Gastrocnemius medialis (tissue), 4 donors: ENCODE data around the gene LHCGR.

ENCODE experiments used
- CTCF ChIP-seq, 5 experiments: fragments of 450-650 bp in 3 of 5; fragments of 200-600 bp in 2 of 5; sonication (generic) in 2 of 5; IDR thresholded peaks in 4 of 5; conservative IDR thresholded peaks in 1 of 5; 1 replicate in 4 of 5; 2 replicates in 1 of 5; pipeline ENCODE4 v1.5.1; 2016 to 2019; ENCODE audit warnings: antibody characterized with exemption in 5 of 5, mild to moderate bottlenecking in 3 of 5, moderate library complexity in 3 of 5
- POLR2A ChIP-seq, 2 donors: fragments of 450-650 bp; IDR thresholded peaks; one replicate each; pipeline ENCODE4 v1.6.1; 2017; ENCODE audit warnings: antibody characterized with exemption in 2 of 2, mild to moderate bottlenecking in 2 of 2, moderate library complexity in 2 of 2

- no peak for TF ChIP-seq CTCF (IDR thresholded peaks at IDR 0.05 in 4 of 5, conservative IDR thresholded peaks at IDR 0.05 in 1 of 5)
- TF ChIP-seq POLR2A (IDR thresholded peaks at IDR 0.05) = no peak
Observed at GRCh38 chr2:48693066-48693465, 62.5 kb downstream of the LHCGR start.
